H1 (cell line): Measurements from ENCODE around the gene SLC35B1. TPM values are rescaled to one million over a fixed set of nuclear protein-coding genes. Genes with fewer than 3 reads are reported as not detected.

Experiments
- HDAC6 ChIP-seq: IDR thresholded peaks from one replicate; pipeline ENCODE4 v1.7.1; 2012; ENCODE audit warnings: low read depth, mild to moderate bottlenecking, inconsistent platforms, low read length, moderate library complexity
- SP1 ChIP-seq: IDR thresholded peaks from 2 replicates; pipeline ENCODE4 v1.6.1; 2011; ENCODE audit warnings: low read depth, low read length
- polyA plus RNA-seq, 7 experiments: library from polyadenylated mRNA; depleted of rRNA in 3 of 7; stranded (reverse) in 5 of 7; unstranded in 2 of 7; fragments of >200 nt in 5 of 7; fragments of 200-250 nt in 2 of 7; gene quantifications; 1 replicate in 5 of 7; 2 replicates in 1 of 7; 4 replicates in 1 of 7; pipeline versions ENCODE4 v1.2.1 to v1.2.3, GENCODE V29; 2011 to 2013; ENCODE audit warnings: missing spikeins in 2 of 7, mixed read lengths in 2 of 7
- total RNA-seq: library from RNA; stranded (reverse); fragmentation: NEBNext Ultra II Directional; extraction: Animal tissue kit (Norgen Biotek cat#: 25700); gene quantifications from 2 replicates; pipeline ENCODE4 v1.2.1, GENCODE V29; 2021

SLC35B1 gene
- total and polyA plus RNA-seq, 2 of the 8 experiments (the other 6 are each of a cell fraction or from before 2014, with no cell fraction given), result 56.5 to 87.7 TPM

- no peak for TF ChIP-seq SP1
- no peak for TF ChIP-seq HDAC6
- TF ChIP-seq, all 59 proteins: peak for 0
Observed at GRCh38 chr17:49741009-49741691, 33.4 kb upstream of the SLC35B1 start (continued).
